ENCODE data around the gene LGALS7. TPM values are rescaled to one million over a fixed set of nuclear protein-coding genes. Genes with fewer than 3 reads are reported as not detected.

Gene LGALS7
- total RNA-seq, 1 donor from 2014 or later: not detected

Other genes starting within 250 kb of the LGALS7 start
- gene MAP4K1, start 155.6 kb downstream of the LGALS7 start, total RNA-seq: 1.6 TPM
- gene EIF3K, start 154.3 kb downstream of the LGALS7 start, total RNA-seq: 598 TPM
- 111 TPM for gene ACTN4, start 125.9 kb downstream of the LGALS7 start, total RNA-seq
- gene CAPN12, start 29.0 kb downstream of the LGALS7 start, total RNA-seq: 0.22 TPM
- gene LGALS7B, start 15.7 kb upstream of the LGALS7 start, total RNA-seq: not detected
- gene LGALS4, start 39.4 kb upstream of the LGALS7 start, total RNA-seq: 0.82 TPM
- 947 TPM for gene ECH1, start 58.3 kb upstream of the LGALS7 start, total RNA-seq
- gene HNRNPL, start 76.5 kb upstream of the LGALS7 start, total RNA-seq: 140 TPM
- 3.7 TPM for gene RINL, start 104.8 kb upstream of the LGALS7 start, total RNA-seq
- gene SIRT2, start 126.1 kb upstream of the LGALS7 start, total RNA-seq: 99.0 TPM
- gene NFKBIB, start 126.5 kb upstream of the LGALS7 start, total RNA-seq: 18.4 TPM
- not detected for gene CCER2, start 138.7 kb upstream of the LGALS7 start, total RNA-seq
- gene SARS2, start 157.2 kb upstream of the LGALS7 start, total RNA-seq: 13.6 TPM
- 67.6 TPM for gene MRPS12, start 157.4 kb upstream of the LGALS7 start, total RNA-seq
- 3.0 TPM for gene FBXO17, start 202.2 kb upstream of the LGALS7 start, total RNA-seq